HG02678 (cell line): ENCODE results near the gene KLK5.
"Not testable (repeated sequence)": the region's sequence is repeated elsewhere in the genome, so short reads cannot be mapped to it uniquely, and the experiment has no call there.

Experiments used
- ATAC-seq: cut with Tn5 transposase; IDR thresholded peaks from one replicate; pipeline ENCODE4 v1.9.1; 2021; ENCODE audit warnings: mild to moderate bottlenecking, moderate library complexity; ENCODE audit not compliant: unreplicated experiment

The KLK5 gene

DNA sequence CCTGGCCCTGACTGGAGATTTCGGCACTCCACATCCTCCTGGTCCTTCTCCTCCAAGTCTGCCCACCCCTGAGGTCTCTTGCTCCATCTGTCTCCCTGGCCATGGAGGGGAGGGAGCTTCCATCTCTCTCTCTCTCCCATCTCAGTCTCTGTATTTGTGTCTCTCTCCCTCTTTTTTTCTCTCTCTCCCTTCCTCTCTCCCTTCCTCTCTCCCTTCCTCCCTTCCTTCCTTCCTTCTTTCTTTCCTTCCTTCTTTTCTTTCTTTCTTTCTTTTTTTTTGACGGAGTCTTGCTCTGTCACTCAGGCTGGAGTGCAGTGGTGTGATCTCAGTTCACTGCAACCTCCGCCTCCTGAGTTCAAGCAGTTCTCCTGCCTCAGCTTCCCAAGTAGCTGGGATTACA is 17.0 kb upstream of the KLK5 start:
- ATAC-seq, result not testable (repeated sequence)

GRCh38 chr19:50969413-50969760 is 16.5 kb upstream of the KLK5 start, which contains the start of gene KLK6:
KLK6 (minus strand) TSS chr19:50969591; CDS start chr19:50968104, 1,487 bp downstream.
- no peak for ATAC-seq

- ATAC-seq, result no peak
Measured at GRCh38 chr19:50968716-50969412, 16.0 kb upstream of the KLK5 start.

DNA sequence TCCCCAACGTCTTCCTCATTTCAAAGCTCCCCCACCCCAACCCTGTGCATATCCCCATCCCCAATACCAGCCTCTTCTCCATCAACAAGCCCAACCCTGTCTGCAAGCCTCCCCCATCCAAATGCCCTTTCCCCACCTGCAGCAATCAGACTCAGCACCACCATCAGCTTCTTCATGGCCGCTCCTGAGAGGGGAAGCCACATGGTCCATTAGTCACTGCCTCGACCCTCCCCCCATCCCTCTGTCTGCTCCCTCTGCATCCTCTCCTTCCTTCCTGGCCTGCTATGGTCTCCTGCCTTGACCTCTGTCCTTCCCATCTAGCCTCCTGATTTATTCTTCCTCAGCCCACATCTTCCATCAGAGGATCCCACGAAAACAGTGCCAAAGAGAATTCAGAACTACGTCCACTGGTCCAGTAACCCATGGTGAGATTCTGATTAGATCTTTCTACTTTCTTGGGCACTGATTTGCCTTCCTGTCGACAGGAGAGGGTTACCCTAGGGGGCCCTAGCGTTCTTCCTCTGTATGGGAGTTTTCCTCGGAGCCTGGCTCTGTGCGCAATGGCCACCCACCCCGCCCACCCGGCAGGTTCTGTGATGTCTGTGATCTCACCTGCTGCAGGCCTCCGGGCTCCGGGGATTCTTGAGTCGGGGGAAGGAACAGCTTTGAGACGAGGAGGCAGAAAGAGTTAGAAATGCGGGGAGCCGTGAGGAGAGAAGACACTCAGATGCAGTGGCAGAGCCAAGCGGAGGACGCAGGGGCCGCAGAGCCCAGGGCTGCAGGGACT is 15.3 kb upstream of the KLK5 start:
- no peak for ATAC-seq

- no peak for ATAC-seq
Measured at GRCh38 chr19:50964266-50964665, 11.4 kb upstream of the KLK5 start.

- no peak for ATAC-seq
Measured at GRCh38 chr19:50963381-50963780, 10.5 kb upstream of the KLK5 start.

GRCh38 chr19:50962245-50962644 is 9.4 kb upstream of the KLK5 start:
- no peak for ATAC-seq

GRCh38 chr19:50959731-50960500 is 7.1 kb upstream of the KLK5 start:
- ATAC-seq, result no peak

DNA sequence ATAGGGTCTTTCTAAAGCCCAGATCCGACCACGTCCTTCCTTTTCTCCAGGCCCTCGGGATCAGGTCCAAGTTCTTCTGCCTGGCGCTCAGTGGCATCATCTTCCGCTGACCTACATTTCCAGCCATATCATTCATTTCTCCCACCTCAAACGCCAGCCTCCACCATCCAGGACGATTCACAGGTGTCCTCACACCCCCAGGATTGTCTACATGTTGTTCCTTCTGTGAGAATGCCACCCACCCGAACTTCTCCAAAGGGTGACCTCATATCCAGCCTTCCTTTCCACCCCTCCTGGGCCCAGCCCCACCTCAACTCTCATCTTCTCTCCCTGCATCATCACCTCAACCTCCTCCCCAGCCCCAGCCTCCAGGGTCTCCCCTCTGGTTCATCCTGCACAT is 4.7 kb upstream of the KLK5 start:
- no peak for ATAC-seq

DNA sequence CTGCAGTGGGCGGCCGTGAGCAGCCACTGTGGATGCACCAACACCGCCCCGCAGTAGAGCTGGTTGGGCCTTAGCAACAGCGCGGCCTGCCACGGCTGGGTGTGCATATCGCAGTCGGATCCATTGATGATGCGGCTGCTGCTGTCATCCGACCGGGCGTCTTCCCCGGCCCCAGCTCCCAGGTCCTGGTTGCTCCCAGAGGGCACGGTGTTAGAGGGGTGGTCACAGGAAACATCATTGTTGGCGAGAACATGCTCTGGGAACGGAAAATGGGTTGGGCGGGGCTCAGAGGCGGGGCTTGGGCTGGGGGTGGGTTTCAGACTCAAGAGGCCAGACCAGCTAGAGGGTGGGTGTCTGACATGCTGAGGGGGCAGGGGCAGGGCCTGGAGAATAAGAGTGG is 3.0 kb downstream of the KLK5 start:
- ATAC-seq, result no peak

GRCh38 chr19:50947123-50947522 is 5.7 kb downstream of the KLK5 start:
- no peak for ATAC-seq

- ATAC-seq, result no peak
Measured at GRCh38 chr19:50944795-50945194, 8.0 kb downstream of the KLK5 start.

GRCh38 chr19:50943074-50943828 is 9.6 kb downstream of the KLK5 start:
- no peak for ATAC-seq

GRCh38 chr19:50939596-50939995 is 13.2 kb downstream of the KLK5 start:
- no peak for ATAC-seq

- ATAC-seq, result no peak
Measured at GRCh38 chr19:50933640-50934039, 19.2 kb downstream of the KLK5 start.

- ATAC-seq, result no peak
Measured at GRCh38 chr19:50932690-50933083, 20.2 kb downstream of the KLK5 start.

GRCh38 chr19:50932018-50932689 is 20.7 kb downstream of the KLK5 start:
- no peak for ATAC-seq

- no peak for ATAC-seq
Measured at GRCh38 chr19:50931023-50931422, 21.8 kb downstream of the KLK5 start.

DNA sequence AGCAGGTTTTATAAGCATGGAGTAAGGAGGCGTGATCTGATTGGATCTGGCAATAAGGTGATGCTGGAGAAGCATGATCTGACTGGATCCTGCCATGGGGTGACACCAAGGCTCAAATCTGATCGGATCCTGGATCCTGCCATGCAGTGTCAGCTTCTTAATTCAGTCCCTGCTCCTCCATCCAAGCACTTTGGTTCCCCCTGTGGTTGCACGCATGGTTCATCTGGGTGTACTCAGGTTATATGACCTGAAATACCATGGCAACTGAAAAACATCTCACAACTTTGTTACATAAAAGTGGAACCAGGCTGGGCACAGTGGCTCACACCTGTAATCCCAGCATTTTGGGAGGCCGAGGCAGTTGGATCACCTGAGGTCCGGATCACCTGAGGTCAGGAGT is 24.0 kb downstream of the KLK5 start:
- ATAC-seq, result no peak

DNA sequence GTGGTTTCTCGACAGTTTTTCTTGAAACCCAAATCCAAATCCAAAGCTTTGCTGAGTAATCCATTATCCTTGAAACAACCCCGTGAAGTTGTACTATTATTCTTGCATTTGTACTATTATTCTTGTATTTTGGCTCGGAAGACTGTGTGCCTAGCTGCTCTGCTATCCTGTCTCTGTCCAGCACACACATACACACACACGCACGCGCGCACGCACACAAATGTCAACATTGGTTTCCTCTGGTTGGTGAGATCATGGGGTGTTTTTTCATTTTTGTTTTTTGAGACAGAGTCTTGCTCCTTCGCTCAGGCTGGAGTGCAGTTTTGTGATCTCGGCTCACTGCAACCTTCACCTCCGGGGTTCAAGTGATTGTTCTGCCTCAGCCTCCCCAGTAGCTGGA is 26.7 kb downstream of the KLK5 start:
- ATAC-seq, result no peak
